HepG2 (cell line): ENCODE data around the gene SIVA1. TPM values are rescaled to one million over a fixed set of nuclear protein-coding genes. Genes with fewer than 3 reads are reported as not detected.

Experiments
- AGO2 ChIP-seq: fragments of 200-400 bp; formaldehyde crosslinking; optimal IDR thresholded peaks from 2 replicates; pipeline ENCODE3; 2017; ENCODE audit warnings: mild to moderate bottlenecking, low read depth, low read length, moderate library complexity
- CBX5 ChIP-seq: sonication (generic); formaldehyde crosslinking; IDR thresholded peaks from 2 replicates; pipeline ENCODE4 v1.4.0; 2020; ENCODE audit warnings: missing genetic modification reagents, borderline replicate concordance
- FOSL1 ChIP-seq: sonication (generic); formaldehyde crosslinking; IDR thresholded peaks from 2 replicates; pipeline ENCODE4 v1.9.0; 2021; ENCODE audit warnings: missing genetic modification reagents, borderline replicate concordance
- NR1H2 ChIP-seq: sonication (generic); formaldehyde crosslinking; IDR thresholded peaks from 2 replicates; pipeline ENCODE4 v1.8.1; 2022; ENCODE audit warnings: low read depth, missing genetic modification reagents, borderline replicate concordance
- REL ChIP-seq: sonication (generic); formaldehyde crosslinking; conservative IDR thresholded peaks from 2 replicates; pipeline ENCODE4 v1.8.0; 2022; ENCODE audit warnings: mild to moderate bottlenecking, missing genetic modification reagents, moderate library complexity
- U2AF1 ChIP-seq: fragments of 200-400 bp; formaldehyde crosslinking; optimal IDR thresholded peaks from 2 replicates; pipeline ENCODE3; 2017; ENCODE audit warnings: mild to moderate bottlenecking, low read depth, low read length
- ZNF331 ChIP-seq: sonication (generic); formaldehyde crosslinking; IDR thresholded peaks from 2 replicates; pipeline ENCODE4 v1.4.0; 2020; ENCODE audit warnings: missing genetic modification reagents
- ZNF496 ChIP-seq: sonication (generic); formaldehyde crosslinking; IDR thresholded peaks from 2 replicates; pipeline ENCODE4 v1.8.1; 2023; ENCODE audit warnings: mild to moderate bottlenecking, moderate library complexity, missing genetic modification reagents; ENCODE audit not compliant: insufficient replicate concordance
- ZNF607 ChIP-seq: sonication (generic); formaldehyde crosslinking; IDR thresholded peaks from 2 replicates; pipeline ENCODE4 v1.5.1; 2020; ENCODE audit warnings: missing genetic modification reagents, mild to moderate bottlenecking, borderline replicate concordance
- ZNF674 ChIP-seq: sonication (generic); formaldehyde crosslinking; IDR thresholded peaks from 2 replicates; pipeline ENCODE4 v1.5.0; 2020; ENCODE audit warnings: low read depth, mild to moderate bottlenecking, missing genetic modification reagents
- ZNF781 ChIP-seq: sonication (generic); formaldehyde crosslinking; IDR thresholded peaks from 2 replicates; pipeline ENCODE4 v1.5.1; 2020; ENCODE audit warnings: borderline replicate concordance, mild to moderate bottlenecking, missing genetic modification reagents; ENCODE audit errors: not compliant biosample characterization
- ZSCAN9 ChIP-seq: IDR thresholded peaks from 2 replicates; pipeline ENCODE4 v1.6.1; 2016; ENCODE audit warnings: borderline replicate concordance
- polyA plus RNA-seq, 8 experiments: library from polyadenylated mRNA; depleted of rRNA in 3 of 8; stranded (reverse) in 7 of 8; unstranded in 1 of 8; fragments of >200 nt; fragmentation: Illumina TruSeq in 4 of 8; extraction: Trizol in 4 of 8; gene quantifications; 2 replicates each; pipeline versions ENCODE4 v1.2.1 to v1.2.3, GENCODE V29; 2011 to 2016; ENCODE audit warnings: low read depth in 4 of 8, missing spikeins in 1 of 8, mixed read lengths in 1 of 8; ENCODE audit not compliant: insufficient read depth in 1 of 8
- total RNA-seq, 5 experiments: library from RNA; depleted of rRNA; stranded (reverse); fragments of >200 nt; fragmentation: Illumina TruSeq; extraction: Trizol; gene quantifications; 2 replicates each; pipeline ENCODE4 v1.2.3, GENCODE V29; 2016; ENCODE audit warnings: low read depth in 1 of 5
- TF ChIP-seq, protein P1 (sequence below): sonication (generic); formaldehyde crosslinking; IDR thresholded peaks from 2 replicates; pipeline ENCODE4 v1.5.1; 2020; ENCODE audit warnings: mild to moderate bottlenecking, missing genetic modification reagents, borderline replicate concordance
- TF ChIP-seq, protein P2 (sequence below): sonication (generic); formaldehyde crosslinking; IDR thresholded peaks from 2 replicates; pipeline ENCODE4 v1.8.0; 2022; ENCODE audit warnings: mild to moderate bottlenecking, missing genetic modification reagents
- TF ChIP-seq, protein P3 (sequence below): sonication (generic); formaldehyde crosslinking; IDR thresholded peaks from 2 replicates; pipeline ENCODE4 v1.5.1; 2020; ENCODE audit warnings: missing genetic modification reagents, mild to moderate bottlenecking, borderline replicate concordance
- TF ChIP-seq, protein P4 (sequence below): sonication (generic); formaldehyde crosslinking; IDR thresholded peaks from 2 replicates; pipeline ENCODE4 v1.5.0; 2020; ENCODE audit warnings: missing genetic modification reagents
- TF ChIP-seq, protein P5 (sequence below): sonication (generic); formaldehyde crosslinking; IDR thresholded peaks from 2 replicates; pipeline ENCODE4 v1.4.0; 2020; ENCODE audit warnings: missing genetic modification reagents, low read depth, mild to moderate bottlenecking, borderline replicate concordance
- TF ChIP-seq, protein P6 (sequence below): sonication (generic); formaldehyde crosslinking; IDR thresholded peaks from 2 replicates; pipeline ENCODE4 v1.4.0; 2020; ENCODE audit warnings: mild to moderate bottlenecking, missing genetic modification reagents
- TF ChIP-seq, protein P7 (sequence below): fragments of 450-650 bp; IDR thresholded peaks from 2 replicates; pipeline ENCODE4 v1.6.1; 2016

Gene SIVA1
- total and polyA plus RNA-seq, 2 of the 13 experiments (the other 11 are each of a cell fraction or from before 2014, with no cell fraction given): 123 to 186 TPM

DNA sequence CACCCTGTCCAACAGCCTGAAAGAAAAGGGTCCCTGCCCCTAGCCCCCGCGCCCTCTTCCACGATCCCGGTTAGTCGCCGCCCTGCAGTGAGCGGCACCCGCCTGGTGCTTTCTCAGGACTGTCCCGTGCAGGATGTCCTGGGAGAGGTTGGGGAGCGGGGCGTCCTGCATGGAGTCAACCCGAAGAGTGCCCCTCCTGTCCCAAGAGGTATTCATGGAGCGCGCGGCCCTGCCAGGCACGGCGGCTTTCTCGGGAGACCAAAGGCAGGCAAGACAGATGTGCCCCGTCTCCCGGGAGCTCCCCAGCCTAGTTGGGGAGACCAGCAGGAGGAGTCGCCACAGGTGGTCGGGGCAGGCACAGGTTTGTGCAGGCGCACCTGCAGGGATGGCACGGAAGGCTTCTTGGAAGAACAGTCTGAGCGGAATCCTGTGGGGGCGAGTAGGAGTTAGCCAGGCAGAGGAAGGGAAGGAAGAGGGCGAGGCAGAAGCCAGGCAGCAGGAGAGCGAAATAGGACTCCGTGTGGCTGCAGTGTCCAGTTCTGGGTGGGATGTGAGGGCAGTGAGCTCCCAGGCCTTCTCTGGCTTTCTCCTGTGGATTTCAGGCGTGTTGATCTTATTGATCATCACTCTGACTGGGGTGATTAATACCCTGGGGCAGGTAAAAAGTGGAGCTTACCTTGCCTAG lies 723 bp downstream of the SIVA1 start (continued):
- TF ChIP-seq, protein P1, sequence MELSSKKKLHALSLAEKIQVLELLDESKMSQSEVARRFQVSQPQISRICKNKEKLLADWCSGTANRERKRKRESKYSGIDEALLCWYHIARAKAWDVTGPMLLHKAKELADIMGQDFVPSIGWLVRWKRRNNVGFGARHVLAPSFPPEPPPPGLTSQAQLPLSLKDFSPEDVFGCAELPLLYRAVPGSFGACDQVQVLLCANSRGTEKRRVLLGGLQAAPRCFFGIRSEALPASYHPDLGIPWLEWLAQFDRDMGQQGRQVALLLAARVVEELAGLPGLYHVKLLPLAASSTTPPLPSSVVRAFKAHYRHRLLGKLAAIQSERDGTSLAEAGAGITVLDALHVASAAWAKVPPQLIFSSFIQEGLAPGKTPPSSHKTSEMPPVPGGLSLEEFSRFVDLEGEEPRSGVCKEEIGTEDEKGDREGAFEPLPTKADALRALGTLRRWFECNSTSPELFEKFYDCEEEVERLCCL (CRISPR knock-in tag): no peak
- TF ChIP-seq CBX5 (no peak), ZNF607 (peak; percentile 46; the same call in 1 of the 2 replicates), NR1H2 (CRISPR knock-in tag) (no peak), AGO2 (no peak), ZNF674 (CRISPR knock-in tag) (no peak), ZNF781 (CRISPR knock-in tag) (peak; percentile 15), U2AF1 (peak; percentile 11), ZNF496 (CRISPR knock-in tag) (no peak), ZNF331 (no peak), REL (CRISPR knock-in tag) (0 out of 2 replicates have a peak, but pooled peaks have one; percentile 18), ZSCAN9 (CRISPR knock-in tag) (no peak), FOSL1 (CRISPR knock-in tag) (no peak)
- TF ChIP-seq, protein P2, sequence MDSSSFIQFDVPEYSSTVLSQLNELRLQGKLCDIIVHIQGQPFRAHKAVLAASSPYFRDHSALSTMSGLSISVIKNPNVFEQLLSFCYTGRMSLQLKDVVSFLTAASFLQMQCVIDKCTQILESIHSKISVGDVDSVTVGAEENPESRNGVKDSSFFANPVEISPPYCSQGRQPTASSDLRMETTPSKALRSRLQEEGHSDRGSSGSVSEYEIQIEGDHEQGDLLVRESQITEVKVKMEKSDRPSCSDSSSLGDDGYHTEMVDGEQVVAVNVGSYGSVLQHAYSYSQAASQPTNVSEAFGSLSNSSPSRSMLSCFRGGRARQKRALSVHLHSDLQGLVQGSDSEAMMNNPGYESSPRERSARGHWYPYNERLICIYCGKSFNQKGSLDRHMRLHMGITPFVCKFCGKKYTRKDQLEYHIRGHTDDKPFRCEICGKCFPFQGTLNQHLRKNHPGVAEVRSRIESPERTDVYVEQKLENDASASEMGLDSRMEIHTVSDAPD: no peak
- TF ChIP-seq, protein P3, sequence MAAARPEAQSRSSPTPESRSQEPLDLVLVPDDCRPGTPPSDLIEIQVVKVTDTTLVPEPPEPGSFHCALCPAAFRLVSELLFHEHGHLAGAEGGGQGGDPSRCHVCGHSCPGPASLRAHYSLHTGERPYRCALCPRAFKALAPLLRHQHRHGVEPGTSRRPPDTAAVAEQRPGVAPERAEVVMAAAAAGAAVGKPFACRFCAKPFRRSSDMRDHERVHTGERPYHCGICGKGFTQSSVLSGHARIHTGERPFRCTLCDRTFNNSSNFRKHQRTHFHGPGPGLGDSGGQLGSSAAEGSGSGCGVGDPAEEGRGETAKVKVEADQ (CRISPR knock-in tag): no peak; the same call in 1 of the 2 replicates
- TF ChIP-seq, protein P4, sequence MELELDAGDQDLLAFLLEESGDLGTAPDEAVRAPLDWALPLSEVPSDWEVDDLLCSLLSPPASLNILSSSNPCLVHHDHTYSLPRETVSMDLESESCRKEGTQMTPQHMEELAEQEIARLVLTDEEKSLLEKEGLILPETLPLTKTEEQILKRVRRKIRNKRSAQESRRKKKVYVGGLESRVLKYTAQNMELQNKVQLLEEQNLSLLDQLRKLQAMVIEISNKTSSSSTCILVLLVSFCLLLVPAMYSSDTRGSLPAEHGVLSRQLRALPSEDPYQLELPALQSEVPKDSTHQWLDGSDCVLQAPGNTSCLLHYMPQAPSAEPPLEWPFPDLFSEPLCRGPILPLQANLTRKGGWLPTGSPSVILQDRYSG: no peak
- TF ChIP-seq, protein P5, sequence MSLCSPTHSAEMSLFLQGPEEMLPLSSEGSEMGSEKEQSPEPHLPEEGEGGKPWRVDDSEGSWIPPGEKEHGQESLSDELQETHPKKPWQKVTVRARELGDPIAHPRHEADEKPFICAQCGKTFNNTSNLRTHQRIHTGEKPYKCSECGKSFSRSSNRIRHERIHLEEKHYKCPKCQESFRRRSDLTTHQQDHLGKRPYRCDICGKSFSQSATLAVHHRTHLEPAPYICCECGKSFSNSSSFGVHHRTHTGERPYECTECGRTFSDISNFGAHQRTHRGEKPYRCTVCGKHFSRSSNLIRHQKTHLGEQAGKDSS (CRISPR knock-in tag): no peak
- TF ChIP-seq, protein P6, sequence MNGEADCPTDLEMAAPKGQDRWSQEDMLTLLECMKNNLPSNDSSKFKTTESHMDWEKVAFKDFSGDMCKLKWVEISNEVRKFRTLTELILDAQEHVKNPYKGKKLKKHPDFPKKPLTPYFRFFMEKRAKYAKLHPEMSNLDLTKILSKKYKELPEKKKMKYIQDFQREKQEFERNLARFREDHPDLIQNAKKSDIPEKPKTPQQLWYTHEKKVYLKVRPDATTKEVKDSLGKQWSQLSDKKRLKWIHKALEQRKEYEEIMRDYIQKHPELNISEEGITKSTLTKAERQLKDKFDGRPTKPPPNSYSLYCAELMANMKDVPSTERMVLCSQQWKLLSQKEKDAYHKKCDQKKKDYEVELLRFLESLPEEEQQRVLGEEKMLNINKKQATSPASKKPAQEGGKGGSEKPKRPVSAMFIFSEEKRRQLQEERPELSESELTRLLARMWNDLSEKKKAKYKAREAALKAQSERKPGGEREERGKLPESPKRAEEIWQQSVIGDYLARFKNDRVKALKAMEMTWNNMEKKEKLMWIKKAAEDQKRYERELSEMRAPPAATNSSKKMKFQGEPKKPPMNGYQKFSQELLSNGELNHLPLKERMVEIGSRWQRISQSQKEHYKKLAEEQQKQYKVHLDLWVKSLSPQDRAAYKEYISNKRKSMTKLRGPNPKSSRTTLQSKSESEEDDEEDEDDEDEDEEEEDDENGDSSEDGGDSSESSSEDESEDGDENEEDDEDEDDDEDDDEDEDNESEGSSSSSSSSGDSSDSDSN (CRISPR knock-in tag): no peak
- TF ChIP-seq, protein P7, sequence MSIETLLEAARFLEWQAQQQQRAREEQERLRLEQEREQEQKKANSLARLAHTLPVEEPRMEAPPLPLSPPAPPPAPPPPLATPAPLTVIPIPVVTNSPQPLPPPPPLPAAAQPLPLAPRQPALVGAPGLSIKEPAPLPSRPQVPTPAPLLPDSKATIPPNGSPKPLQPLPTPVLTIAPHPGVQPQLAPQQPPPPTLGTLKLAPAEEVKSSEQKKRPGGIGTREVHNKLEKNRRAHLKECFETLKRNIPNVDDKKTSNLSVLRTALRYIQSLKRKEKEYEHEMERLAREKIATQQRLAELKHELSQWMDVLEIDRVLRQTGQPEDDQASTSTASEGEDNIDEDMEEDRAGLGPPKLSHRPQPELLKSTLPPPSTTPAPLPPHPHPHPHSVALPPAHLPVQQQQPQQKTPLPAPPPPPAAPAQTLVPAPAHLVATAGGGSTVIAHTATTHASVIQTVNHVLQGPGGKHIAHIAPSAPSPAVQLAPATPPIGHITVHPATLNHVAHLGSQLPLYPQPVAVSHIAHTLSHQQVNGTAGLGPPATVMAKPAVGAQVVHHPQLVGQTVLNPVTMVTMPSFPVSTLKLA: no peak
